Mesenchymal stem cell (in vitro differentiated cells and primary cell): Measurements from ENCODE around the gene GRIK4.
"Not testable (repeated sequence)": the region's sequence is repeated elsewhere in the genome, so short reads cannot be mapped to it uniquely, and the experiment has no call there.

Experiments used
- DNase-seq: peaks from one replicate; pipeline ENCODE4 v3.0.0-alpha.2; 2013
- H2AFZ ChIP-seq: one replicate; pipeline ENCODE4 v1.6.1; 2013; ENCODE audit warnings: low read depth, mild to moderate bottlenecking, control low read depth, inconsistent platforms, low read length, moderate library complexity
- H2AK5ac ChIP-seq: 2 replicates; pipeline ENCODE4 v1.6.1; 2013; ENCODE audit warnings: low read length, moderate library complexity, mild to moderate bottlenecking, inconsistent platforms; ENCODE audit not compliant: severe bottlenecking
- H2BK120ac ChIP-seq: one replicate; pipeline ENCODE4 v1.6.1; 2013; ENCODE audit warnings: low read depth, mild to moderate bottlenecking, inconsistent platforms, low read length, moderate library complexity
- H2BK12ac ChIP-seq, 2 experiments: one replicate each; pipeline ENCODE4 v1.6.1; 2013; ENCODE audit warnings: inconsistent platforms in 2 of 2, low read length in 2 of 2, mild to moderate bottlenecking in 2 of 2, moderate library complexity in 2 of 2, control low read depth in 1 of 2
- H2BK15ac ChIP-seq: one replicate; pipeline ENCODE4 v1.6.1; 2013; ENCODE audit warnings: mild to moderate bottlenecking, low read depth, inconsistent platforms; ENCODE audit not compliant: poor library complexity, severe bottlenecking
- H2BK5ac ChIP-seq: 2 replicates; pipeline ENCODE4 v1.6.1; 2013; ENCODE audit warnings: low read depth, mild to moderate bottlenecking, low read length, control low read depth, inconsistent platforms; ENCODE audit not compliant: poor library complexity, severe bottlenecking
- H3K14ac ChIP-seq, 2 experiments: one replicate each; pipeline ENCODE4 v1.6.1; 2013; ENCODE audit warnings: inconsistent platforms in 2 of 2, low read length in 2 of 2, control low read depth in 1 of 2, mild to moderate bottlenecking in 1 of 2, moderate library complexity in 1 of 2
- H3K18ac ChIP-seq, 2 experiments: one replicate each; pipeline ENCODE4 v1.6.1; 2013; ENCODE audit warnings: inconsistent platforms in 2 of 2, low read length in 2 of 2, control low read depth in 1 of 2, low read depth in 1 of 2, mild to moderate bottlenecking in 1 of 2
- H3K23ac ChIP-seq, 2 experiments: one replicate each; pipeline ENCODE4 v1.6.1; 2013; ENCODE audit warnings: inconsistent platforms in 2 of 2, low read length in 2 of 2, mild to moderate bottlenecking in 2 of 2, moderate library complexity in 2 of 2, control low read depth in 1 of 2
- H3K27ac ChIP-seq: 2 replicates; pipeline ENCODE4 v1.5.1; 2013; ENCODE audit warnings: mild to moderate bottlenecking, moderate library complexity, low read length, control low read depth, inconsistent platforms; ENCODE audit not compliant: poor library complexity, severe bottlenecking
- H3K27me3 ChIP-seq, 2 experiments: 2 replicates each; pipeline versions ENCODE4 v1.6.1 to v1.7.0; 2013; ENCODE audit warnings: low read length in 2 of 2, mild to moderate bottlenecking in 2 of 2, moderate library complexity in 2 of 2, control low read depth in 1 of 2, inconsistent platforms in 1 of 2; ENCODE audit not compliant: control insufficient read depth in 1 of 2, insufficient read depth in 1 of 2
- H3K36me3 ChIP-seq, 2 experiments: 2 replicates each; pipeline versions ENCODE4 v1.6.1 to v1.7.0; 2013; ENCODE audit warnings: low read length in 2 of 2, control low read depth in 1 of 2, inconsistent platforms in 1 of 2, low read depth in 1 of 2, mild to moderate bottlenecking in 1 of 2; ENCODE audit not compliant: insufficient read depth in 2 of 2, control insufficient read depth in 1 of 2
- H3K4ac ChIP-seq, 2 experiments: one replicate each; pipeline ENCODE4 v1.6.1; 2013; ENCODE audit warnings: inconsistent platforms in 2 of 2, low read length in 2 of 2, mild to moderate bottlenecking in 2 of 2, moderate library complexity in 2 of 2, control low read depth in 1 of 2, low read depth in 1 of 2
- H3K4me1 ChIP-seq: 2 replicates; pipeline ENCODE4 v1.6.1; 2013; ENCODE audit warnings: low read depth, low read length, control low read depth; ENCODE audit not compliant: control insufficient read depth, insufficient read depth
- H3K4me2 ChIP-seq: 2 replicates; pipeline ENCODE4 v1.6.1; 2013; ENCODE audit warnings: low read length, mild to moderate bottlenecking, inconsistent platforms; ENCODE audit not compliant: poor library complexity, severe bottlenecking
- H3K4me3 ChIP-seq, 2 experiments: 2 replicates each; pipeline versions ENCODE4 v1.5.1 to v1.7.0; 2013; ENCODE audit warnings: low read length in 2 of 2, mild to moderate bottlenecking in 2 of 2, control low read depth in 1 of 2, low read depth in 1 of 2; ENCODE audit not compliant: insufficient read depth in 1 of 2
- H3K79me1 ChIP-seq: replicated peaks from 2 replicates; pipeline ENCODE4 v1.6.1; 2013; ENCODE audit warnings: mild to moderate bottlenecking, control low read depth, low read length, inconsistent platforms; ENCODE audit not compliant: poor library complexity, severe bottlenecking
- H3K9ac ChIP-seq: 2 replicates; pipeline ENCODE4 v1.7.0; 2013; ENCODE audit warnings: mild to moderate bottlenecking, low read length, moderate library complexity
- H3K9me3 ChIP-seq: 2 replicates; pipeline ENCODE4 v1.7.0; 2013; ENCODE audit warnings: mild to moderate bottlenecking, low read length; ENCODE audit not compliant: control insufficient read depth
- H4K8ac ChIP-seq: one replicate; pipeline ENCODE4 v1.6.1; 2013; ENCODE audit warnings: inconsistent platforms, mild to moderate bottlenecking, low read length, moderate library complexity
- H4K91ac ChIP-seq: one replicate; pipeline ENCODE4 v1.6.1; 2013; ENCODE audit warnings: mild to moderate bottlenecking, low read length, inconsistent platforms
- WGBS: methylation state at CpG from one replicate; pipeline ENCODE4 v1.1.7; 2013; ENCODE audit warnings: mixed read lengths; 5-methylcytosine and 5-hydroxymethylcytosine counted together

The GRIK4 gene

DNA sequence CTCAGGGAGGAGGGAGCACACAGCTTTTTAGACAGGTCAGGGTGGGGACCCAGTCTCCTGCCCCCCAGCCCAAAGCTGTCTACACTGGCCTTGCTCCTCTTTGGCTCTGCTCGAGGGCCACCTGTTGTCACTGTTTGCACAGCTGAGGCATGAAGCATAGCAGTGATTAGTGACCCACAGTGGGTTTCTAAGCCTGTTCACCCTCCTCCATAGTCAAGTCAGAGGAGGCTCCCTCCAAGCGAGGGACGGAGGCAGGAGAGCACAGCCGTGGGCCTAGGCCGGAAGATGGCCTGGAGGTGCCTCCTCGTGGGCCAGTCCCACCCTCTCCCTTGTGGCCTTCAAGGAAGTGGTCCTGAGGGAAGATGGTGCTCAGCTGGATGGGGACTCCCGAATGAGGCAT lies 241.1 kb downstream of the GRIK4 start:
- Histone ChIP-seq H3K27me3 (peaks cover 30 to 55% of the 10 kb centered on the region in 2 experiments), H3K4me1 (no peaks in the 10 kb centered on the region), H3K9me3 (no peaks in the 10 kb centered on the region), H2BK5ac (no peak overlapping the region), H3K18ac (no peak overlapping the region), H3K79me1 (no peaks in the 10 kb centered on the region), H2BK12ac (no peak overlapping the region), H2BK15ac (no peak overlapping the region), H4K8ac (no peak overlapping the region), H2AK5ac (no peak overlapping the region), H3K4ac (no peak overlapping the region), H2BK120ac (no peak overlapping the region), H3K9ac (no peak overlapping the region), H2AFZ (no peak overlapping the region), H3K36me3 (no peaks in the 10 kb centered on the region), H3K27ac (no peak overlapping the region), H3K4me2 (no peak overlapping the region), H4K91ac (no peak overlapping the region), H3K23ac (no peak overlapping the region), H3K4me3 (no peak overlapping the region), H3K14ac (no peak overlapping the region)
- WGBS = 85% methylated on average over 7 of the region's 7 CpGs
- DNase-seq = no peak

DNA sequence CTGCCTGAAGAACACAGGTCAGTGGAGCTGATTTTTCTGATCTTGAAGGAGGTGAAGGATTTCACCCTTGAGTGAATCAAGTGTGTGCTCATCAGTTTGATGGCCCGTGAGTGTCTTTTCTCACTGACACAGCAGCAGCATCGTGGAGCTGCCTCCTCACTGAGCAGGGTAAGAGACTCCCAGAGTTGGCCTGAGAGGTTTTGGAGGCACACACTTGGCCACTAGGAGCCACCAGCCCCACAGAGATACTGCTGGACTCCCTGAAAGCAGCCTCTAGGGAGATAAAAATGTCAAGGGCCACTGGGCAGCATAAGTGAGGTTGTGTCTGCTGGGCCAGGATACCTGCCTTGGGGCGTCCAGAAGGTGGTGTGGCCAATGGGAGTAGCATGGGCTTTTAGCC lies 245.4 kb downstream of the GRIK4 start:
- Histone ChIP-seq H2AK5ac (no peak overlapping the region), H3K23ac (no peak overlapping the region), H3K4me2 (no peak overlapping the region), H3K9ac (no peak overlapping the region), H2BK15ac (no peak overlapping the region), H4K91ac (no peak overlapping the region), H3K36me3 (no peaks in the 10 kb centered on the region), H2AFZ (no peak overlapping the region), H2BK120ac (no peak overlapping the region), H3K4ac (no peak overlapping the region), H3K27ac (no peak overlapping the region), H3K18ac (no peak overlapping the region), H3K9me3 (no peaks in the 10 kb centered on the region), H2BK5ac (no peak overlapping the region), H3K27me3 (peaks cover 11 to 24% of the 10 kb centered on the region in 2 experiments), H4K8ac (no peak overlapping the region), H2BK12ac (no peak overlapping the region), H3K79me1 (no peaks in the 10 kb centered on the region), H3K4me1 (no peaks in the 10 kb centered on the region), H3K4me3 (no peak overlapping the region), H3K14ac (no peak overlapping the region)
- DNase-seq = no peak
- 74% methylated on average over 3 of the region's 3 CpGs for WGBS

DNA sequence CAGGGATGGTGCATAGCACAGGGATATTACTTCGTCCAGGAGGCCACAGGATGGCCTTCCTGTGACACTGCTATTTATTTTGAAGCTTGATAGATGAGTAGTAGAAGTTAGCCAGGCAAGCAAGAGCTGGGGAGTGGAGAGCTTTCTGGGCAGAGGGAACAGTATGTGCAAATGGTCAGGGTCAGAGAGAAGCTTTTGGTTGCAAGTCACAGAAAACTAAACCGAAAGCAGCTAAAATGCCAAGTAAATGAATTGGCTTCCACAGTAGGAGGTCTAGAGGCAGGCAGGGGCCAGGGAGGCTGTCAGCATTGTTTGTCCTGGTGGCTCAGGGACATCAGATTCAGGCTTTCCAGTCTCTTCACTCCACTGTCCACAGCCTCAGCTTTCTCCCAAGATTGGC lies 247.5 kb downstream of the GRIK4 start:
- H3K27ac ChIP-seq = no peak overlapping the region
- H3K14ac ChIP-seq = no peak overlapping the region
- no peak overlapping the region for H2AFZ ChIP-seq
- H2AK5ac ChIP-seq = no peak overlapping the region
- H2BK12ac ChIP-seq = no peak overlapping the region
- no peak overlapping the region for H2BK15ac ChIP-seq
- no peaks in the 10 kb centered on the region for H3K36me3 ChIP-seq
- H3K9ac ChIP-seq = no peak overlapping the region
- no peak overlapping the region for H3K4me2 ChIP-seq
- no peak overlapping the region for H4K91ac ChIP-seq
- 63% methylated on average over 2 of the region's 2 CpGs for WGBS
- H3K4me3 ChIP-seq = no peak overlapping the region
- H3K18ac ChIP-seq = no peak overlapping the region
- H3K4me1 ChIP-seq = no peaks in the 10 kb centered on the region
- no peaks in the 10 kb centered on the region for H3K79me1 ChIP-seq
- no peak overlapping the region for H4K8ac ChIP-seq
- H3K4ac ChIP-seq = no peak overlapping the region
- peaks cover 8 to 21% of the 10 kb centered on the region in 2 experiments for H3K27me3 ChIP-seq
- H2BK5ac ChIP-seq = no peak overlapping the region
- no peak overlapping the region for H3K23ac ChIP-seq
- no peaks in the 10 kb centered on the region for H3K9me3 ChIP-seq
- no peak overlapping the region for H2BK120ac ChIP-seq
- DNase-seq = no peak

DNA sequence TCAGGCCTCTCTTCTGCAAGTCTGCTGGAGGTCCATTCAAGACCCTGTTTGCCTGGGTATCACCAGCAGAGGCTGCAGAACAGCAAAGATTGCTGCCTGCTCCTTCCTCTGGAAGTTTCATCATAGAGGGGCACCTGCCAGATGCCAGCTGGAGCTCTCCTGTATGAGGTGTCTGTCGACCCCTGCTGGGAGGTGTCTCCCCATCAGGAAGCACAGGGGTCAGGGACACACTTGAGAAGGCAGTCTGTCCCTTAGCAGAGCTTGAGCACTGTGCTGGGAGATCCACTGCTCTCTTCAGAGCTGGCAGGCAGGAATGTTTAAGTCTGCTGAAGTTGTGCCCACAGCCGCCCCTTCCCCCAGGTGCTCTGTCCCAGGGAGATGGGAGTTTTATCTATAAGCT lies 254.2 kb downstream of the GRIK4 start:
- H3K4me1 ChIP-seq, H3K14ac ChIP-seq, DNase-seq, H2BK5ac ChIP-seq, H4K91ac ChIP-seq, H3K4me3 ChIP-seq, H3K4me2 ChIP-seq, H2BK15ac ChIP-seq, H3K27ac ChIP-seq, H3K36me3 ChIP-seq, H2BK12ac ChIP-seq, H2BK120ac ChIP-seq, H3K79me1 ChIP-seq, H3K27me3 ChIP-seq, H3K9ac ChIP-seq, H4K8ac ChIP-seq, H2AK5ac ChIP-seq, H3K4ac ChIP-seq, H3K18ac ChIP-seq, H3K23ac ChIP-seq, H2AFZ ChIP-seq: not testable (repeated sequence)
- WGBS = 76% methylated on average over 2 of the region's 2 CpGs
- H3K9me3 ChIP-seq = peaks cover 15% of the 10 kb centered on the region
